ENCODE results near the gene GPR39.

The GPR39 gene

DNA sequence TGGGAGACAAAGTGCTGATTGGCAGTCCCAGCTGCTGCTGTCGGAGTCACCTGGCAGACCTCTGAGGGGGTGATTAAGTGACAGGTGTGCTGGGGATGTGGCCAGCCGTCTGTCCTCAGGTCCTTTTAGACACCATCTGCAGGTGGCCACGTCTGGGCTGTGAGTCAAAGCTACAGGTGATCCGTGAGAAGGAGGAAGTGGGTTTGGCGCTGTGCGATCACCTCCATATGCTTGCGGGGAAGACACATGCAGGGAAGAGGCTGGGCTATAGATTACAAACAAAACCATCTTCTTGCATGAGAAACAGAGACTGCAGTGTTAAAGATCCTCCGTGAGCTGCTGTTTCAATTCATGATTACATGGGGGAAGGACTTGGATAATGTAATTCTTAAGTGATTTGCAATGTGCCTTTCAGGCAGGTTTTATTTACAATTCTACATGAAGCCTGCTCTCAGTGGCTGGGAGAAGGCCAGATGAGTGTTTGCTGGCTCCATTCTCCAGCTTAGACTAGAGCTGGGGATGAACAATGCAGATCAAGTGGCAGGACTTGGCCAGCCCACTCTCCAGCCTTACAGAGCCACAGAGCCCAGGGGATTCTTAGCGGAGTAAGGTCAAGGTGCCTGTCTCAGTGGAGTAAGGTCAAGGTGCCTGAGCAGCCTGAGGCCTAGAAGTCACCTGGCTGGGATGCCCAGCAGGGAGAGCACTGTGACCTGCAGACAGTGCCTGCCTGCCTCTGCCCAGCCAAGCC lies 165.6 kb downstream of the GPR39 start:
- no peaks in the 10 kb centered on the region for H3K36me3 Mint-ChIP-seq (ENCODE audit: insufficient read depth)
- H3K27ac Mint-ChIP-seq, result no peak overlapping the region

GRCh38 chr2:132583666-132584360 lies 167.2 kb downstream of the GPR39 start:
- Mint-ChIP-seq H3K27me3 (no peaks in the 10 kb centered on the region), H3K4me1 (ENCODE audit: low read depth in 2 of 2) (no peaks in the 10 kb centered on the region), H3K27ac (no peak overlapping the region), H3K9me3 (peaks cover 0 to 5% of the 10 kb centered on the region in 2 donors), H3K36me3 (ENCODE audit: insufficient read depth) (no peaks in the 10 kb centered on the region), H3K4me3 (no peak overlapping the region)
- no peak for DNase-seq
- ATAC-seq (replicated peaks), result no peak

More for the DNA sequence above, 165.6 kb downstream of the GPR39 start:
- no peak overlapping the region for H3K4me3 Mint-ChIP-seq
- ATAC-seq (replicated peaks) (no peak), DNase-seq (no peak)
- peaks cover 0 to 5% of the 10 kb centered on the region in 2 donors for H3K9me3 Mint-ChIP-seq
- H3K27me3 Mint-ChIP-seq, result no peaks in the 10 kb centered on the region
- no peaks in the 10 kb centered on the region for H3K4me1 Mint-ChIP-seq (ENCODE audit: low read depth in 2 of 2)

DNA sequence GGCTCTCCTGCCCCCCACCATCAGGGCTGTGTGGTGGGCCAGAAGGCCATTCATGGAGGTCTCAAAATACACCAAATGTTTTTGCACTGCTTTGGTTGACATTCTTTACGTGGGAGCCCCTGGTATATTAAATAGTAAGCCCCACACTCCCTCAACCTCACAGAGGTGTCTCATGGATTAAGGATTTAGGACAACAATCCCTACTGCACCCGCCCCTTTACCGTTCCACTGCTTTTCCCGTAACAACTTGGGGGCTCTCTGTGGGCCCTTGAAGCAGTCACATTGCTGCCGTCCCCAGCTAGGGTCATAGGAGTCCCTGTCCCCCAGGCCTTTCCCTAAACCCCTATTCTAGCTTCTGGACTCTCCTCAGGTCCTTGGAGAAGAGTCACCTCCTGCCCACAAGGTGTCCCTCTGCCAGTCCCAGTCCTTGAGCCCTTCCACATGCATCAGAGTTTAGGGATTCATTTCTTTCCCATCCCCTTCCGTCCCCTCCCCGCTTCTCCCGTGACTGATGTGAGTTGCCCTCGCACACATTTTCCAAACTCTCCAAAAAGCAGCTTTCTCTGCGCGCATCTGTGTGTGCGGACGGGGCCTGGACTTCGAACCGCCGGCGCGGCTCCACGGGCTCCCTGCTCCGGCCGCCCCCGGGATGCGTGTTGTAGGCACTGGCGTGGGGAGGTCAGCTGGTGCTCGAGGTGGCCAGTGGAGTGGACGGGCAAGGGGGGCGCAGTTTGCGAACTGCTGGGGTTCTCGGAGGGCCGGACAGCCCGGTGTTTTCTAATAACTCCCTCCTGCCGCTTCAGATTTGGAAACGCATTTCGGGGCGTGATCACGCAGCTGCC lies 168.6 kb downstream of the GPR39 start:
- Mint-ChIP-seq H3K36me3 (ENCODE audit: insufficient read depth) (no peaks in the 10 kb centered on the region), H3K4me1 (ENCODE audit: low read depth in 2 of 2) (no peaks in the 10 kb centered on the region), H3K27ac (peak overlapping the region in 1 of 2 donors; percentile 44), H3K4me3 (no peak overlapping the region), H3K27me3 (no peaks in the 10 kb centered on the region), H3K9me3 (peaks cover 3 to 12% of the 10 kb centered on the region in 2 donors)
- DNase-seq, result no peak
- no peak for ATAC-seq (replicated peaks)

- no peak overlapping the region for H3K4me3 Mint-ChIP-seq
- DNase-seq (no peak), ATAC-seq (replicated peaks) (no peak)
- peaks cover 6 to 20% of the 10 kb centered on the region in 2 donors for H3K9me3 Mint-ChIP-seq
- no peaks in the 10 kb centered on the region for H3K27me3 Mint-ChIP-seq
- no peaks in the 10 kb centered on the region for H3K4me1 Mint-ChIP-seq (ENCODE audit: low read depth in 2 of 2)
- H3K27ac Mint-ChIP-seq, result no peak overlapping the region
- H3K36me3 Mint-ChIP-seq (ENCODE audit: insufficient read depth), result no peaks in the 10 kb centered on the region
Measured at GRCh38 chr2:132586101-132586511, 169.5 kb downstream of the GPR39 start.

DNA sequence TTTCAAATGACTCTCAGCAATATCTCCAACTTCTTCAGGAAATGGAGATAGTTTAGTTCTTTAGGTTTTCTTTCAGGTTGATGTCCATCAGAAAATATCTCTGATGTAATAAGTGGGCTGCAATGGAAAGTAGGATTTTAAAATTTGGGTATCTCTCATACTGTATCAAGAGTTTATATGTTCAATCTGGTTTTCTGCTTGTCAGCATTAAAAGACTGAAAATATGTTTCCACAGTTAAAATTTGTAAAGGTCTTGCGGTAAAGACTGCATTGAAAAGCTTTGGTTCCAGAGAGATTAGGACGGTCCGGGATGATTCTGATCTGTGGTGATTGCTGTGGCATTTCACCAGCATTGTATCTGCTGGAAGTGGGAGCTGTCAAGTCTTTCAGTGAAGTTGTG lies 170.2 kb downstream of the GPR39 start:
- Mint-ChIP-seq H3K4me1 (ENCODE audit: low read depth in 2 of 2) (no peaks in the 10 kb centered on the region), H3K9me3 (peaks cover 6 to 19% of the 10 kb centered on the region in 2 donors), H3K27ac (no peak overlapping the region), H3K27me3 (no peaks in the 10 kb centered on the region), H3K36me3 (ENCODE audit: insufficient read depth) (no peaks in the 10 kb centered on the region), H3K4me3 (no peak overlapping the region)
- DNase-seq (no peak), ATAC-seq (replicated peaks) (no peak)

DNA sequence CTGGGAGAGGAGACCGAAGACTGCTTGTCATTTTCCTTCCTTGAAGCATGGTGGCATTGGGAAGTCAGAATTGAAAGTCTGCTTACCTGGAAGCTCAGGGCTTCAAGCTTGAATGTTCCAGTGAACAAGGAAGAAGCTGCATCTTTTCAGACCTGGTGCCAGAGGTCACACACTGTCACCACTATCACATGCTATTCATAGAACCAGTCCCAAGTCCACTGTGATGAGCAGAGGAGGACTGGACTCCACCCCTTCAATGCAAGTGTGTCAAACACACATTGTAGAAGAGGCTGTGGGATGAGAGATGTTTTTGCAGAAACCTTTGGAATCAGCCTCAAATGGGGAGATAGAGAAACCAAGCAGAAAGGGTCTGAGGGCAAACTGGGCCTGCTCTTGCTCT lies 172.0 kb downstream of the GPR39 start:
- Mint-ChIP-seq H3K4me3 (no peak overlapping the region), H3K36me3 (ENCODE audit: insufficient read depth) (no peaks in the 10 kb centered on the region), H3K9me3 (peaks cover 10 to 23% of the 10 kb centered on the region in 2 donors), H3K27ac (no peak overlapping the region), H3K27me3 (no peaks in the 10 kb centered on the region), H3K4me1 (ENCODE audit: low read depth in 2 of 2) (no peaks in the 10 kb centered on the region)
- DNase-seq, result no peak
- ATAC-seq (replicated peaks), result no peak

DNA sequence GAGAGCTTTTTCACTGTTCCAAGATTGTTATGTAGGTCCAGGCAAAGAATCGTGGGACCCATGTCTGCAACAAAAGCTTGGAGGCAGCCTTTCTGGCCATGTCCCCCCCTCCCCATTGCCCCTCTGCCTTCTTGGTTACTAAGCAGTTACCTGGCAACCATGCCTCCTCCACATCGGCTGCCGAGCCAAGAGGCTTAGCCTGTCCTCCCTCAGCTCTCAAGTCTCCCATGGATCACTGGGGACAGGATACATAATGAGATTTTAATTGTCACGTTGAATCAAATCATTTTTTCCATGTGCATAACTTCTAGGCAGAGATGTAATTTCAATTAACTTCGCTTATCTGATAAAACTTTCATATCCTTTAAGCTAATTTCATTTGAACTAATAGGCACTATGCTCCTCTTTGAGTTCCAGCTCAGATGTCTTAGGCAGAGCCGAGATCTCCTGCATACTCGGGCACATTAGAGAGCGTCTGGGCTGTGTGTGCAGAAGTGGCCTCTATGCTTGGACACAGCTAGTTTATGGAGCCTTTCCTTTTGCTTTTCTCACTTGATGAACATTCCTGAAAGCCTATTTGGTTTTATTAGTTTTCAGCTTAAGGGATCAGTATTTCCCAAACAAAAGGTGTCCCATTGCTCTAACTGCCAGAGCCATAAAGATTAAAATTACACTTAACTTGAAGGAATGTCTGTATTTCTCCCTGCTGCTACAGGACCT lies 172.7 kb downstream of the GPR39 start:
- DNase-seq (no peak), ATAC-seq (replicated peaks) (no peak)
- no peaks in the 10 kb centered on the region for H3K36me3 Mint-ChIP-seq (ENCODE audit: insufficient read depth)
- H3K9me3 Mint-ChIP-seq, result peaks cover 10 to 23% of the 10 kb centered on the region in 2 donors
- H3K27me3 Mint-ChIP-seq, result no peaks in the 10 kb centered on the region
- H3K4me3 Mint-ChIP-seq, result no peak overlapping the region
- H3K4me1 Mint-ChIP-seq (ENCODE audit: low read depth in 2 of 2), result no peaks in the 10 kb centered on the region
- no peak overlapping the region for H3K27ac Mint-ChIP-seq

GRCh38 chr2:132589966-132590365 lies 173.4 kb downstream of the GPR39 start:
- Mint-ChIP-seq H3K27me3 (no peaks in the 10 kb centered on the region), H3K4me3 (no peak overlapping the region), H3K27ac (no peak overlapping the region), H3K9me3 (peaks cover 10 to 23% of the 10 kb centered on the region in 2 donors), H3K36me3 (ENCODE audit: insufficient read depth) (no peaks in the 10 kb centered on the region), H3K4me1 (ENCODE audit: low read depth in 2 of 2) (no peaks in the 10 kb centered on the region)
- ATAC-seq (replicated peaks) (no peak), DNase-seq (no peak)

GRCh38 chr2:132593171-132593570 lies 176.6 kb downstream of the GPR39 start:
- DNase-seq (no peak), ATAC-seq (replicated peaks) (no peak)
- H3K4me3 Mint-ChIP-seq, result no peak overlapping the region
- no peaks in the 10 kb centered on the region for H3K4me1 Mint-ChIP-seq (ENCODE audit: low read depth in 2 of 2)
- H3K9me3 Mint-ChIP-seq, result peaks cover 15 to 29% of the 10 kb centered on the region in 2 donors
- no peaks in the 10 kb centered on the region for H3K36me3 Mint-ChIP-seq (ENCODE audit: insufficient read depth)
- H3K27ac Mint-ChIP-seq, result no peak overlapping the region
- no peaks in the 10 kb centered on the region for H3K27me3 Mint-ChIP-seq

GRCh38 chr2:132595186-132595585 lies 178.6 kb downstream of the GPR39 start:
- Mint-ChIP-seq H3K4me3 (no peak overlapping the region), H3K27me3 (no peaks in the 10 kb centered on the region), H3K4me1 (ENCODE audit: low read depth in 2 of 2) (no peaks in the 10 kb centered on the region), H3K9me3 (peaks cover 16 to 29% of the 10 kb centered on the region in 2 donors), H3K36me3 (ENCODE audit: insufficient read depth) (no peaks in the 10 kb centered on the region), H3K27ac (no peak overlapping the region)
- ATAC-seq (replicated peaks), result no peak
- DNase-seq, result no peak

DNA sequence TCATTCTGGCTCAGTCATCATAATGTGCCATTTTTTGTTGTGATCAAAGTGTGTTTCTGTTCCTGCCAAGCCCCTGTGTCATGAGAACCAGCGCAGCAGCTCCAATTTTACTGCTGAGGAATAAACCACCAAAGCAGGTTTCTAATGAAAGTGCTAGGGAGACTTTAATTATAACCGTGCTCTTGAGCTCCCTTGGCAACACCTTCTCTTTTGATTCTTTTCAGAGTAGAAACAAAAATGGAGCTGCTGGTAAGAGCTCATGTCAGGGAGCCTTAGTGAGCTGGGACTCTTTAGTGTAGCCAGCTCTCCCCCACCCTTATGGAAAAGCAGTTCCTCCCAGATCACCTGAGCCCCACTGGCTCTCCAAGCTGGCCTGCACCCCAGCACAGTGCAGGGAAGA lies 179.1 kb downstream of the GPR39 start:
- Mint-ChIP-seq H3K4me1 (ENCODE audit: low read depth in 2 of 2) (no peaks in the 10 kb centered on the region), H3K27me3 (no peaks in the 10 kb centered on the region), H3K36me3 (ENCODE audit: insufficient read depth) (no peaks in the 10 kb centered on the region), H3K27ac (no peak overlapping the region), H3K9me3 (peaks cover 13 to 24% of the 10 kb centered on the region in 2 donors), H3K4me3 (no peak overlapping the region)
- DNase-seq (no peak), ATAC-seq (replicated peaks) (no peak)

GRCh38 chr2:132597166-132597565 lies 180.6 kb downstream of the GPR39 start:
- no peaks in the 10 kb centered on the region for H3K27me3 Mint-ChIP-seq
- H3K9me3 Mint-ChIP-seq, result peaks cover 10 to 22% of the 10 kb centered on the region in 2 donors
- H3K4me3 Mint-ChIP-seq, result no peak overlapping the region
- no peak for ATAC-seq (replicated peaks)
- no peak for DNase-seq
- H3K36me3 Mint-ChIP-seq (ENCODE audit: insufficient read depth), result no peaks in the 10 kb centered on the region
- H3K27ac Mint-ChIP-seq, result no peak overlapping the region
- no peaks in the 10 kb centered on the region for H3K4me1 Mint-ChIP-seq (ENCODE audit: low read depth in 2 of 2)

DNA sequence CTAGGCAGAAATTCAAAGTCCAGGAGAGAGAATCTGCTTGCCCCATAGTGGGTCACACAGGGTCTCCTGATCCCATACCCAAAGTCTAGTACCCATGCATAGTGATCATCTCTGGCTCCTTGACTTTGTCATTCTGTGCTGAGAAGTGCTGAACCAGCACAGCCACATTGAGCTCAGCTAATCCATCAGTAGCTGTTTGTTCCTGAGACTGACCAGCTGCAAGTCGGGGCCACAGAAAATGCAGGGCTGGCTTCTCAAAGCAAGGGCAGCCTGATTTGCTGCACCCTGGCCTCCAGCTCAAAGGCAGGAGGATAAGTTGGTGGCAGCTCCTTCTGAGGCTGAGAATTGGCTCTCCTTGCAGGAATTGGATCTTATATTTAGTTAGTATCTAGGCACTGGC lies 181.2 kb downstream of the GPR39 start:
- no peak for ATAC-seq (replicated peaks)
- no peaks in the 10 kb centered on the region for H3K27me3 Mint-ChIP-seq
- H3K4me3 Mint-ChIP-seq, result no peak overlapping the region
- H3K9me3 Mint-ChIP-seq, result peaks cover 9 to 17% of the 10 kb centered on the region in 2 donors
- no peaks in the 10 kb centered on the region for H3K4me1 Mint-ChIP-seq (ENCODE audit: low read depth in 2 of 2)
- no peak for DNase-seq
- no peak overlapping the region for H3K27ac Mint-ChIP-seq
- no peaks in the 10 kb centered on the region for H3K36me3 Mint-ChIP-seq (ENCODE audit: insufficient read depth)
